RWPE1 (cell line): ENCODE data around the gene FAM227A.

Experiments
- CTCF ChIA-PET: fragments of 350-600 bp; sonication (Branson Sonifier 250); formaldehyde crosslinking; extraction: SDS; loops from one replicate; lab custom pipeline; 2021; lab: Yijun Ruan, JAX
- POLR2A ChIA-PET: fragments of 400-600 bp; formaldehyde crosslinking; extraction: SDS; loops from one replicate; lab custom pipeline; 2020; ENCODE audit warnings: antibody characterized with exemption; ENCODE audit not compliant: low non-redundant PET; lab: Yijun Ruan, JAX
- DNase-seq: peaks from one replicate; pipeline ENCODE4 v3.0.0; 2012; ENCODE audit warnings: low spot score
- H3K27ac ChIP-seq: fragments of 450-650 bp; 2 replicates; pipeline ENCODE4 v1.5.1; 2017
- TF ChIP-seq, protein P1 (sequence below): fragments of 450-650 bp; conservative IDR thresholded peaks from 2 replicates; pipeline ENCODE4 v1.5.1; 2017; ENCODE audit warnings: low read depth, mild to moderate bottlenecking

Gene FAM227A

DNA sequence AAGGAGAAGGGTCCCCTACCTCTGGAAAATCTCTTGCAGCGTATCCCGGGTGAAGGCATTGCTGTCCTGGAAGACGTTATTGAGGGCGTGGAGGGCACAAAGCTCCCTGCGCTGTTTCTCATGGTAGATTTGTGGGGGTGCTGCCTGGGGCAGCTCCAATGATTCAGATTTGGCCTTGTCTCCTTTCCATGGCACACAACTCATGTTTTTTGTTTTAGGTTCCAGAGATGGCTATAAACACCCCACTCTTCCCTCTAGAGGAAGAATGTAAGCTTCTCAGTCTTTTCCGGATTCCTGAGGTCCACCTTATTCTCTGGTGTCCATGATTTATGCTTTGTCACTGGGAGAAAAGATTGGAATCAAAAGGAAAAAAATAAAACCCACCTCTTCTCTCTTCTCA is 43.6 kb upstream of the FAM227A start:
- DNase-seq: no peak
- peak overlapping the region; percentile 90 for H3K27ac ChIP-seq
- ChIA-PET CTCF (interaction anchor here (0.9 to 2.0 kb wide), 2 partner anchors 18 to 34 kb away, joined by 3 to 7 read pairs; partner anchors contain the start of gene TOMM22), POLR2A (interaction anchor here (0.6 to 0.9 kb wide), 2 partner anchors 18 to 47 kb away, joined by 4 read pairs; partner anchors contain the start of gene TOMM22)
- TF ChIP-seq, protein P1, sequence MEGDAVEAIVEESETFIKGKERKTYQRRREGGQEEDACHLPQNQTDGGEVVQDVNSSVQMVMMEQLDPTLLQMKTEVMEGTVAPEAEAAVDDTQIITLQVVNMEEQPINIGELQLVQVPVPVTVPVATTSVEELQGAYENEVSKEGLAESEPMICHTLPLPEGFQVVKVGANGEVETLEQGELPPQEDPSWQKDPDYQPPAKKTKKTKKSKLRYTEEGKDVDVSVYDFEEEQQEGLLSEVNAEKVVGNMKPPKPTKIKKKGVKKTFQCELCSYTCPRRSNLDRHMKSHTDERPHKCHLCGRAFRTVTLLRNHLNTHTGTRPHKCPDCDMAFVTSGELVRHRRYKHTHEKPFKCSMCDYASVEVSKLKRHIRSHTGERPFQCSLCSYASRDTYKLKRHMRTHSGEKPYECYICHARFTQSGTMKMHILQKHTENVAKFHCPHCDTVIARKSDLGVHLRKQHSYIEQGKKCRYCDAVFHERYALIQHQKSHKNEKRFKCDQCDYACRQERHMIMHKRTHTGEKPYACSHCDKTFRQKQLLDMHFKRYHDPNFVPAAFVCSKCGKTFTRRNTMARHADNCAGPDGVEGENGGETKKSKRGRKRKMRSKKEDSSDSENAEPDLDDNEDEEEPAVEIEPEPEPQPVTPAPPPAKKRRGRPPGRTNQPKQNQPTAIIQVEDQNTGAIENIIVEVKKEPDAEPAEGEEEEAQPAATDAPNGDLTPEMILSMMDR: no peak

DNA sequence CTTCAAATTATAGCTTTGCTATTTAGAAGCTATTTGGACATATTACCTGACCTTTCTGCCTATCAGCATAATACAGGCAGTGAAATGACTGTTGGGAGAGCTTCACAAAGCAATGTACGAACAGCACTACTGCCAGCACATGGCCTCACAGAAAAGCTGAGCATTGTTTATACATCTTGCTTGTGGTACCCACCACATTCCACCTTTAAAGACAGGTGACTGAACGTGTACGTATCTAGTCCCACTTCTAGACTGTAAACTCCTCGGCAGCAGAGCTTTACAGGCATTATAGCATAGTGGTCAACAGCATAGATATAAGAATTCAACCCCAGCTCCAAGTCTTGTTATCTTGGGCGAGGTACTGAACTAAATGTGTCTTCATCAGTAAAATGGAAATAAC is 43.0 kb upstream of the FAM227A start:
- TF ChIP-seq, protein P1: no peak
- no peak for DNase-seq
- ChIA-PET CTCF (interaction anchor here (0.9 to 2.0 kb wide), 2 partner anchors 18 to 34 kb away, joined by 3 to 7 read pairs; partner anchors contain the start of gene TOMM22), POLR2A (interaction anchor here (0.9 kb wide), 1 partner anchor 17 kb away, joined by 4 read pairs; the partner anchor contains the start of gene TOMM22)
- peak overlapping the region; percentile 65 for H3K27ac ChIP-seq

DNA sequence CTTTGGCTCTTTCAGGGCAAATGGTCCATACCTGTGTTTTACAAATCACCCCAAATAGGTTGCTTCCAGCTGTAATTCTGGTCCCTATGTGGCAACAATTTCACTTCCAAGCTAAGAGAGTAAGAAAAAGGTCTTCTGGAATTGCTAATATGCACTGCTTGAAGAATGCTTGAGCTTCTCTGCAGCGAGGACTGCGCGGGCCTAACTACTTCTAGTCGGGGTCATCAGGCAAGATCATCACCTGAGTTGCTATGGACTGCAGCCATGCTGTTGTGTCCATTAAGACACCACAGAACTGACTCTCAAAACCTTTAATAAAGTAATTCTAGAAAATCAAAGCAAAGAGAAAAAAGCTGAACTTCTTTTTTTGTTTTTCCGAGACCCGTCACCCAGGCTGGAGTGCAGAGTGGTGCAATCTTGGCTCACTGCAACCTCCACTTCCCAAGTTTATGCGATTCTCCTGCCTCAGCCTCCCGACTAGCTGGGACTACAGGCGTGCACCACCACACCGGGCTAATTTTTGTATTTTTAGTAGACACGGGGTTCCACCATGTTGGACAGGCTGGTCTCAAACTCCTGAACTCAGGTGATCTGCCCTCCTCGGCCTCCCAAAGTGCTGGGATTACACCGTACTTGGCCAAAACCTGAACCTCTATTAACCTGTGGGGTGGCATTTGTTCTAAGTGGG is 42.4 kb upstream of the FAM227A start:
- ChIA-PET POLR2A (interaction anchor here (0.6 kb wide), 1 partner anchor 251 kb away, joined by 11 read pairs; no protein-coding TSS in a partner anchor), CTCF (interaction anchor here (0.9 to 2.0 kb wide), 2 partner anchors 17 to 33 kb away, joined by 3 to 7 read pairs; partner anchors contain the start of gene TOMM22)
- H3K27ac ChIP-seq: peak overlapping the region; percentile 65
- TF ChIP-seq, protein P1: no peak
- no peak for DNase-seq

DNA sequence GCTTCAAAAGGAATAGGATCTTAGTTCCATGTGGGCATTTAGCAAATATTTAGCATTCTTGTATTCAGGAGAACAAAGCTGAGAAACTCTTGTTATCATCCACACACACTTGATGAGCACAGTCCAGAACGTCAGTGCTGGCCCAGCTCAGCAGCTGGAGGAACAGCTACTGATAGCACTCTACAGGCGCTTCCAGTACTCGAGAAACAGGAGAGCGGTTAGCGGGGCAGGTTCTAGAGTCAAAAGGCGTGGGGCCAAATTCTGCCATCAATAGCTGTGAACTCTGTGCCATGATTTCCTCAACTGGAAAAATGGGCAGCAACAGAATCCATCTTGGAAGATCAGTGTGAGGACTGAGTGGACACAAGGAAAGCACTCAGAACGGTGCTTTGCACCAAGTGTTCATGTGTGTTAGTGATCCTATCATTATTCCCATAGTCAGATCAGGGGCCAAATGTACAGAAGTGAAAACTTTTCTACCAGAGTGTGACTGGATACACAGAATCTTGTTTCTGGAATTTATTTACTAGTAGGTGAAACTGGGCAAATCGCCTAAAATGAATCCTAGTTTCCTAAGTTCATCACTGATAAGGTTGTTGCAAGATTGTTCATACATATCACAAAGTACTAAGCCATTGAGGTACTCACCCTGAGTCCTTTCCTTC is 41.4 kb upstream of the FAM227A start:
- POLR2A ChIA-PET: no interaction called here
- TF ChIP-seq, protein P1: no peak
- CTCF ChIA-PET: no interaction called here
- H3K27ac ChIP-seq: peak overlapping the region; percentile 77
- no peak for DNase-seq

DNA sequence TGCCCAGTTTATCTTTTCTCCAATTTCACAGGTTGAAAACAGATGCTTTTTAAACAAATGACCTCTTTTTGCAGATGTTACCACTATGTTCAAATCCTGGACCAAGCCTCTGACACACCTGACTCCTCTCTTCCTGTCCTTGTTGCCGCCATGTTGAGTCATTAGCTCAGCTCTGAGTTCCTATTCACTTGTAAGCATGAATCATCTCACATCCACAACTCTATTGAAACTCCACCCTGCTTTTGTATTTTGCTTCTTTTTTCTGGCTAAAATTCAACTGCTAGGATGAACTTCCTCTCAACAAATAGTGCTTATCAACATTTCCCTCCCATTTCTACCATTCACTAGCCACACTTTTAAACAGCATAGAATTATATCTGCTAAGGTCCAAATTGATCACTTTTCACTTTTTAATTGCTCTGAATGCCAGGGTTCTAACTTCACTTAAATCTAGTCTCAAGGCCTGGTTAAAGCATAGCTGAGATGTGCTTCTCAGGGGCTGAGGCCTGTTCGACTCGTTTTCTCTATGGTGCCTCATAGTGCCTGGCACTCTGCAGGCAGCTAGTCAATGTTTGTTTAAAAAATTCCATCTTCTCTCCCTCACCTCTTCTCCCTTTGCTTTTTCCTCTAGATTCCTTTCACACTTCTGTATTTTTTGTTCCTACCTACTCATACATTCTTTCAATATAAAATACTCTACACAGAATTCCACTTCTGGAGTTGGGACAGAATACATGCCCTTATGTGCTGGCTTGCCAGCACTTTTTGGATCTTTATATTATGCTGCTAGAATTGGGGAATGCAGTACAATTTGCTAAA is 40.6 kb upstream of the FAM227A start:
- DNase-seq: peak; percentile 77
- POLR2A ChIA-PET: no interaction called here
- peak overlapping the region; percentile 77 for H3K27ac ChIP-seq
- TF ChIP-seq, protein P1: no peak
- CTCF ChIA-PET: interaction anchor here (0.7 kb wide), 1 partner anchor 468 kb away, joined by 3 read pairs; no protein-coding TSS in a partner anchor
